Liver (tissue), 9 donors: ENCODE results near the gene BLID. TPM values are rescaled to one million over a fixed set of nuclear protein-coding genes. Genes with fewer than 3 reads are reported as not detected.

Experiments used
- DNase-seq: peaks from one replicate; pipeline ENCODE4 v3.0.0-alpha.2; 2017; ENCODE audit warnings: low spot score
- H3K27ac ChIP-seq, 2 donors: one replicate each; pipeline ENCODE4 v1.7.0; 2013; ENCODE audit warnings: inconsistent platforms in 2 of 2, low read length in 2 of 2, control low read depth in 1 of 2, low read depth in 1 of 2, mild to moderate bottlenecking in 1 of 2
- H3K27me3 ChIP-seq, 4 donors: one replicate each; pipeline versions ENCODE4 v1.6.1 to v1.7.0; 2013; ENCODE audit warnings: low read length in 3 of 4, inconsistent platforms in 1 of 4, mild to moderate bottlenecking in 1 of 4, moderate library complexity in 1 of 4; ENCODE audit not compliant: control insufficient read depth in 4 of 4, insufficient read depth in 4 of 4
- H3K36me3 ChIP-seq, 4 donors: one replicate each; pipeline versions ENCODE4 v1.6.1 to v1.7.0; 2013; ENCODE audit warnings: low read length in 3 of 4, mild to moderate bottlenecking in 3 of 4, low read depth in 1 of 4, moderate library complexity in 1 of 4; ENCODE audit not compliant: control insufficient read depth in 4 of 4, insufficient read depth in 3 of 4
- H3K4me1 ChIP-seq, 4 donors: one replicate each; pipeline versions ENCODE4 v1.6.1 to v1.7.0; 2013; ENCODE audit warnings: low read length in 3 of 4, mild to moderate bottlenecking in 3 of 4, moderate library complexity in 1 of 4; ENCODE audit not compliant: control insufficient read depth in 4 of 4, insufficient read depth in 4 of 4
- H3K4me3 ChIP-seq, 3 donors: one replicate each; pipeline versions ENCODE4 v1.6.1 to v1.7.0; 2013; ENCODE audit warnings: low read length in 3 of 3, control low read depth in 1 of 3, low read depth in 1 of 3, mild to moderate bottlenecking in 1 of 3
- H3K9ac ChIP-seq, 2 donors: one replicate each; pipeline ENCODE4 v1.7.0; 2013; ENCODE audit warnings: low read length in 2 of 2, mild to moderate bottlenecking in 2 of 2, moderate library complexity in 2 of 2, control low read depth in 1 of 2, low read depth in 1 of 2
- H3K9me3 ChIP-seq, 4 donors: one replicate each; pipeline versions ENCODE4 v1.6.1 to v1.7.0; 2013; ENCODE audit warnings: low read length in 3 of 4; ENCODE audit not compliant: control insufficient read depth in 4 of 4
- EGR1 ChIP-seq, 2 donors: IDR thresholded peaks; 2 replicates each; pipeline ENCODE4 v1.6.1; 2016 to 2018; ENCODE audit warnings: antibody characterized with exemption in 2 of 2, low read depth in 2 of 2
- GABPA ChIP-seq, 2 donors: IDR thresholded peaks in 1 of 2; conservative IDR thresholded peaks in 1 of 2; 2 replicates each; pipeline ENCODE4 v1.6.1; 2016; ENCODE audit warnings: antibody characterized with exemption in 2 of 2, mild to moderate bottlenecking in 1 of 2, moderate library complexity in 1 of 2
- HNF4A ChIP-seq, 2 donors: conservative IDR thresholded peaks; 2 replicates each; pipeline ENCODE4 v1.6.1; 2016; ENCODE audit warnings: antibody characterized with exemption in 2 of 2, mild to moderate bottlenecking in 2 of 2
- HNF4G ChIP-seq: IDR thresholded peaks from 2 replicates; pipeline ENCODE4 v1.6.1; 2016; ENCODE audit warnings: antibody characterized with exemption
- NR2F2 ChIP-seq: IDR thresholded peaks from 2 replicates; pipeline ENCODE4 v1.6.1; 2016; ENCODE audit warnings: antibody characterized with exemption
- RAD21 ChIP-seq, 2 donors: IDR thresholded peaks; 2 replicates each; pipeline ENCODE4 v1.6.1; 2016; ENCODE audit warnings: antibody characterized with exemption in 2 of 2, mild to moderate bottlenecking in 2 of 2
- SP1 ChIP-seq: IDR thresholded peaks from 2 replicates; pipeline ENCODE4 v1.6.1; 2018; ENCODE audit warnings: antibody characterized with exemption, mild to moderate bottlenecking
- TAF1 ChIP-seq: conservative IDR thresholded peaks from 2 replicates; pipeline ENCODE4 v1.6.1; 2016; ENCODE audit warnings: antibody characterized with exemption, mild to moderate bottlenecking
- YY1 ChIP-seq: IDR thresholded peaks from 2 replicates; pipeline ENCODE4 v1.6.1; 2016; ENCODE audit warnings: antibody characterized with exemption, mild to moderate bottlenecking
- WGBS: extraction: QIAGEN DNeasy Blood & Tissue Kit; methylation state at CpG from one replicate; pipeline ENCODE4 v1.1.7; 2013; 5-methylcytosine and 5-hydroxymethylcytosine counted together
- polyA plus RNA-seq, 2 donors: library from polyadenylated mRNA; stranded (reverse) in 1 of 2; unstranded in 1 of 2; fragments of 200-250 nt in 1 of 2; fragments of >200 nt in 1 of 2; fragmentation: Nextera tagmentation in 1 of 2; extraction: Ambion mirVana in 1 of 2; gene quantifications; one replicate each; pipeline versions ENCODE4 v1.2.1 to v1.2.3, GENCODE V29; 2013 to 2015
- total RNA-seq, 2 donors: library from RNA; depleted of rRNA; stranded (reverse); fragments of >200 nt; gene quantifications; one replicate each; pipeline ENCODE4 v1.2.3, GENCODE V29; 2014
- TF ChIP-seq, protein P1 (sequence below): IDR thresholded peaks from 2 replicates; pipeline ENCODE4 v1.6.1; 2016; ENCODE audit warnings: antibody characterized with exemption
- TF ChIP-seq, protein P2 (sequence below): IDR thresholded peaks from 2 replicates; pipeline ENCODE4 v1.6.1; 2016; ENCODE audit warnings: antibody characterized with exemption
- TF ChIP-seq, protein P3 (sequence below): IDR thresholded peaks from 2 replicates; pipeline ENCODE4 v1.6.1; 2016; ENCODE audit warnings: antibody characterized with exemption
- TF ChIP-seq, protein P4 (sequence below): IDR thresholded peaks from 2 replicates; pipeline ENCODE4 v1.6.1; 2016; ENCODE audit warnings: antibody characterized with exemption, mild to moderate bottlenecking
- TF ChIP-seq, protein P5 (sequence below): fragments of 150-350 bp; IDR thresholded peaks from 2 replicates; pipeline ENCODE4 v1.5.1; 2017; ENCODE audit warnings: improper control_type of control experiment, low read depth, low read length; ENCODE audit not compliant: missing input control
- donor health status: healthy.
- donor health status: healthy.
- donor health status: healthy.
- donor health status: healthy.
- donor health status: healthy.

The BLID gene
- total and polyA plus RNA-seq, 4 donors = 0.18 to 0.84 (median 0.33) TPM; not detected in 1

DNA sequence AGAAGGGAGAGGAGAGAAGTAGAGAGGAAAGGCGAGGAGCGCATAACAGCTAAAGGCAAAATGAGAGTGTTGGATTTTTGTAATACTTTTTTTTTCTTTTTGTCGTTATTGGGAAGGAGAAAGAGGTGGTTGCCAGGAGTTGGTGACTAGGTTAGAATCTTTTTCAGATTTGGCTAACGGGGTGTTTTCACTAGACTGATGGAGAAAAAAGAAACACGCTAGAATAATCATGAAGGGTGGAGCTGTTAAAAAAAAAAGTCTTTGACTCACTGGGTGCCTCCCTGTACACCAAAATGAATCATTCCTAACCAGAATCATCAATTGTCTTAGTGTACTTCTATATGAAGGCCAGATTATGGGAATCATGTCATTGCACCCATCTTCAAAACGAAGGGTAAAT, 12.7 kb downstream of the BLID start (continued):
- TF ChIP-seq HNF4A (conservative IDR thresholded peaks at IDR 0.05) (no peak), SP1 (no peak), TAF1 (no peak), RAD21 (IDR thresholded peaks at IDR 0.05) (no peak), EGR1 (IDR thresholded peaks at IDR 0.05; ENCODE audit: low read depth in 2 of 2) (no peak), GABPA (IDR thresholded peaks at IDR 0.05 in 1 of 2, conservative IDR thresholded peaks at IDR 0.05 in 1 of 2) (no peak)
- TF ChIP-seq, protein P1, sequence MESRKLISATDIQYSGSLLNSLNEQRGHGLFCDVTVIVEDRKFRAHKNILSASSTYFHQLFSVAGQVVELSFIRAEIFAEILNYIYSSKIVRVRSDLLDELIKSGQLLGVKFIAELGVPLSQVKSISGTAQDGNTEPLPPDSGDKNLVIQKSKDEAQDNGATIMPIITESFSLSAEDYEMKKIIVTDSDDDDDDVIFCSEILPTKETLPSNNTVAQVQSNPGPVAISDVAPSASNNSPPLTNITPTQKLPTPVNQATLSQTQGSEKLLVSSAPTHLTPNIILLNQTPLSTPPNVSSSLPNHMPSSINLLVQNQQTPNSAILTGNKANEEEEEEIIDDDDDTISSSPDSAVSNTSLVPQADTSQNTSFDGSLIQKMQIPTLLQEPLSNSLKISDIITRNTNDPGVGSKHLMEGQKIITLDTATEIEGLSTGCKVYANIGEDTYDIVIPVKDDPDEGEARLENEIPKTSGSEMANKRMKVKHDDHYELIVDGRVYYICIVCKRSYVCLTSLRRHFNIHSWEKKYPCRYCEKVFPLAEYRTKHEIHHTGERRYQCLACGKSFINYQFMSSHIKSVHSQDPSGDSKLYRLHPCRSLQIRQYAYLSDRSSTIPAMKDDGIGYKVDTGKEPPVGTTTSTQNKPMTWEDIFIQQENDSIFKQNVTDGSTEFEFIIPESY = no peak

DNA sequence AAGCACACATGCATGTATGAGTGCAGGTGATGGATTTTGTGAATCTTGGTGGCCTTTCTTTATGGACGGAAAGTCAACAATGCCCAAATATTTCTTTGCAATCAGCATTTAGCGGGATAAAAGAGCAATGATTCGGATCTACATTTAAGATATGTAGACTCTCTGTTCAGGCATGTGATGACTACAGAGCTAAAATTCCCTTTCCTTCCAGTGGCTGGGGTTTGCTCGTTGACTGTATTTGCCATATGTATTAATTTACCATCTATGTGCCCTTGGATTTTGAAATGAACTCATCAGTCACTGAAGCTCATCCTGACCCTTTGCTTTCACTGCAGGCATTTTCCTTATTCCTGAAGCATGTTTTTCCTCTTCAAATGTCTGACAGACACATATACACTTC, 13.6 kb downstream of the BLID start:
- Histone ChIP-seq H3K4me3 (no peak overlapping the region), H3K36me3 (no peaks in the 10 kb centered on the region), H3K9me3 (no peaks in the 10 kb centered on the region), H3K4me1 (no peaks in the 10 kb centered on the region), H3K27me3 (no peaks in the 10 kb centered on the region), H3K9ac (no peak overlapping the region), H3K27ac (no peak overlapping the region)
- WGBS = 89% methylated on average over 4 of the region's 4 CpGs
- TF ChIP-seq, protein P2, sequence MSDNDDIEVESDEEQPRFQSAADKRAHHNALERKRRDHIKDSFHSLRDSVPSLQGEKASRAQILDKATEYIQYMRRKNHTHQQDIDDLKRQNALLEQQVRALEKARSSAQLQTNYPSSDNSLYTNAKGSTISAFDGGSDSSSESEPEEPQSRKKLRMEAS = no peak
- TF ChIP-seq, protein P3, sequence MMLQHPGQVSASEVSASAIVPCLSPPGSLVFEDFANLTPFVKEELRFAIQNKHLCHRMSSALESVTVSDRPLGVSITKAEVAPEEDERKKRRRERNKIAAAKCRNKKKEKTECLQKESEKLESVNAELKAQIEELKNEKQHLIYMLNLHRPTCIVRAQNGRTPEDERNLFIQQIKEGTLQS = no peak
- TF ChIP-seq YY1 (no peak), GABPA (IDR thresholded peaks at IDR 0.05 in 1 of 2, conservative IDR thresholded peaks at IDR 0.05 in 1 of 2) (no peak), TAF1 (no peak), RAD21 (IDR thresholded peaks at IDR 0.05) (no peak), HNF4G (no peak), NR2F2 (no peak)
- TF ChIP-seq, protein P4, sequence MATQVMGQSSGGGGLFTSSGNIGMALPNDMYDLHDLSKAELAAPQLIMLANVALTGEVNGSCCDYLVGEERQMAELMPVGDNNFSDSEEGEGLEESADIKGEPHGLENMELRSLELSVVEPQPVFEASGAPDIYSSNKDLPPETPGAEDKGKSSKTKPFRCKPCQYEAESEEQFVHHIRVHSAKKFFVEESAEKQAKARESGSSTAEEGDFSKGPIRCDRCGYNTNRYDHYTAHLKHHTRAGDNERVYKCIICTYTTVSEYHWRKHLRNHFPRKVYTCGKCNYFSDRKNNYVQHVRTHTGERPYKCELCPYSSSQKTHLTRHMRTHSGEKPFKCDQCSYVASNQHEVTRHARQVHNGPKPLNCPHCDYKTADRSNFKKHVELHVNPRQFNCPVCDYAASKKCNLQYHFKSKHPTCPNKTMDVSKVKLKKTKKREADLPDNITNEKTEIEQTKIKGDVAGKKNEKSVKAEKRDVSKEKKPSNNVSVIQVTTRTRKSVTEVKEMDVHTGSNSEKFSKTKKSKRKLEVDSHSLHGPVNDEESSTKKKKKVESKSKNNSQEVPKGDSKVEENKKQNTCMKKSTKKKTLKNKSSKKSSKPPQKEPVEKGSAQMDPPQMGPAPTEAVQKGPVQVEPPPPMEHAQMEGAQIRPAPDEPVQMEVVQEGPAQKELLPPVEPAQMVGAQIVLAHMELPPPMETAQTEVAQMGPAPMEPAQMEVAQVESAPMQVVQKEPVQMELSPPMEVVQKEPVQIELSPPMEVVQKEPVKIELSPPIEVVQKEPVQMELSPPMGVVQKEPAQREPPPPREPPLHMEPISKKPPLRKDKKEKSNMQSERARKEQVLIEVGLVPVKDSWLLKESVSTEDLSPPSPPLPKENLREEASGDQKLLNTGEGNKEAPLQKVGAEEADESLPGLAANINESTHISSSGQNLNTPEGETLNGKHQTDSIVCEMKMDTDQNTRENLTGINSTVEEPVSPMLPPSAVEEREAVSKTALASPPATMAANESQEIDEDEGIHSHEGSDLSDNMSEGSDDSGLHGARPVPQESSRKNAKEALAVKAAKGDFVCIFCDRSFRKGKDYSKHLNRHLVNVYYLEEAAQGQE = no peak
- TF ChIP-seq, protein P5, sequence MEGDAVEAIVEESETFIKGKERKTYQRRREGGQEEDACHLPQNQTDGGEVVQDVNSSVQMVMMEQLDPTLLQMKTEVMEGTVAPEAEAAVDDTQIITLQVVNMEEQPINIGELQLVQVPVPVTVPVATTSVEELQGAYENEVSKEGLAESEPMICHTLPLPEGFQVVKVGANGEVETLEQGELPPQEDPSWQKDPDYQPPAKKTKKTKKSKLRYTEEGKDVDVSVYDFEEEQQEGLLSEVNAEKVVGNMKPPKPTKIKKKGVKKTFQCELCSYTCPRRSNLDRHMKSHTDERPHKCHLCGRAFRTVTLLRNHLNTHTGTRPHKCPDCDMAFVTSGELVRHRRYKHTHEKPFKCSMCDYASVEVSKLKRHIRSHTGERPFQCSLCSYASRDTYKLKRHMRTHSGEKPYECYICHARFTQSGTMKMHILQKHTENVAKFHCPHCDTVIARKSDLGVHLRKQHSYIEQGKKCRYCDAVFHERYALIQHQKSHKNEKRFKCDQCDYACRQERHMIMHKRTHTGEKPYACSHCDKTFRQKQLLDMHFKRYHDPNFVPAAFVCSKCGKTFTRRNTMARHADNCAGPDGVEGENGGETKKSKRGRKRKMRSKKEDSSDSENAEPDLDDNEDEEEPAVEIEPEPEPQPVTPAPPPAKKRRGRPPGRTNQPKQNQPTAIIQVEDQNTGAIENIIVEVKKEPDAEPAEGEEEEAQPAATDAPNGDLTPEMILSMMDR = no peak
- TF ChIP-seq, protein P1 = no peak
- DNase-seq = no peak
